ENCODE data around the gene CPB2.
A peak's percentile ranks its signal among the peaks of the same experiment; 100 is the strongest.

Gene CPB2

GRCh38 chr13:46063292-46063691 is 41.5 kb downstream of the CPB2 start:
- Mint-ChIP-seq H3K4me1 (ENCODE audit: low read depth) (no peaks in the 10 kb centered on the region), H3K9me3 (no peaks in the 10 kb centered on the region), H3K27ac (no peak overlapping the region), H3K27me3 (ENCODE audit: low read depth) (peaks cover 8% of the 10 kb centered on the region), H3K4me3 (no peak overlapping the region), H3K36me3 (ENCODE audit: low read depth) (no peaks in the 10 kb centered on the region)
- no peak for DNase-seq (ENCODE audit: low spot score)

- Mint-ChIP-seq H3K36me3 (ENCODE audit: low read depth) (no peaks in the 10 kb centered on the region), H3K4me3 (no peak overlapping the region), H3K27ac (no peak overlapping the region), H3K27me3 (ENCODE audit: low read depth) (peaks cover 6% of the 10 kb centered on the region), H3K4me1 (ENCODE audit: low read depth) (no peaks in the 10 kb centered on the region), H3K9me3 (no peaks in the 10 kb centered on the region)
- no peak for DNase-seq (ENCODE audit: low spot score)
These were observed 42.6 kb downstream of the CPB2 start for GRCh38 chr13:46062185-46062584.

GRCh38 chr13:46059405-46059804 is 45.4 kb downstream of the CPB2 start:
- no peak overlapping the region for H3K27ac Mint-ChIP-seq
- H3K27me3 Mint-ChIP-seq (ENCODE audit: low read depth), result peaks cover 18% of the 10 kb centered on the region
- H3K4me3 Mint-ChIP-seq, result no peak overlapping the region
- H3K9me3 Mint-ChIP-seq, result no peaks in the 10 kb centered on the region
- no peak for DNase-seq (ENCODE audit: low spot score)
- no peaks in the 10 kb centered on the region for H3K36me3 Mint-ChIP-seq (ENCODE audit: low read depth)
- H3K4me1 Mint-ChIP-seq (ENCODE audit: low read depth), result no peaks in the 10 kb centered on the region

- Mint-ChIP-seq H3K27me3 (ENCODE audit: low read depth) (peaks cover 25% of the 10 kb centered on the region), H3K4me1 (ENCODE audit: low read depth) (peaks cover 6% of the 10 kb centered on the region), H3K27ac (no peak overlapping the region), H3K9me3 (no peaks in the 10 kb centered on the region), H3K4me3 (no peak overlapping the region), H3K36me3 (ENCODE audit: low read depth) (no peaks in the 10 kb centered on the region)
- no peak for DNase-seq (ENCODE audit: low spot score)
These were observed 46.6 kb downstream of the CPB2 start for GRCh38 chr13:46058268-46058667.

GRCh38 chr13:46057256-46058015 is 47.4 kb downstream of the CPB2 start:
- no peaks in the 10 kb centered on the region for H3K36me3 Mint-ChIP-seq (ENCODE audit: low read depth)
- no peaks in the 10 kb centered on the region for H3K9me3 Mint-ChIP-seq
- peaks cover 25% of the 10 kb centered on the region for H3K27me3 Mint-ChIP-seq (ENCODE audit: low read depth)
- peaks cover 11% of the 10 kb centered on the region for H3K4me1 Mint-ChIP-seq (ENCODE audit: low read depth)
- no peak overlapping the region for H3K27ac Mint-ChIP-seq
- DNase-seq (ENCODE audit: low spot score), result no peak
- H3K4me3 Mint-ChIP-seq, result no peak overlapping the region

- Mint-ChIP-seq H3K36me3 (ENCODE audit: low read depth) (peaks cover 2% of the 10 kb centered on the region), H3K4me1 (ENCODE audit: low read depth) (peaks cover 28% of the 10 kb centered on the region), H3K27me3 (ENCODE audit: low read depth) (peaks cover 22% of the 10 kb centered on the region), H3K27ac (peak overlapping the region; percentile 95), H3K4me3 (peak overlapping the region; percentile 97), H3K9me3 (no peaks in the 10 kb centered on the region)
- DNase-seq (ENCODE audit: low spot score), result no peak
These were observed 51.4 kb downstream of the CPB2 start for GRCh38 chr13:46053162-46054012.

GRCh38 chr13:46052319-46053161 is 52.3 kb downstream of the CPB2 start, which contains the start of gene ZC3H13:
ZC3H13 (minus strand) TSS chr13:46052746; CDS start chr13:46045507, 7,239 bp downstream.
- peaks cover 33% of the 10 kb centered on the region for H3K4me1 Mint-ChIP-seq (ENCODE audit: low read depth)
- DNase-seq (ENCODE audit: low spot score), result peak; percentile 92

GRCh38 chr13:46051968-46052318 is 52.9 kb downstream of the CPB2 start:
- H3K27me3 Mint-ChIP-seq (ENCODE audit: low read depth), result peaks cover 22% of the 10 kb centered on the region
- peak overlapping the region; percentile 95 for H3K27ac Mint-ChIP-seq
- no peaks in the 10 kb centered on the region for H3K9me3 Mint-ChIP-seq
- peak overlapping the region; percentile 97 for H3K4me3 Mint-ChIP-seq
- DNase-seq (ENCODE audit: low spot score), result no peak
- H3K4me1 Mint-ChIP-seq (ENCODE audit: low read depth), result peaks cover 36% of the 10 kb centered on the region
- H3K36me3 Mint-ChIP-seq (ENCODE audit: low read depth), result peaks cover 2% of the 10 kb centered on the region

More at GRCh38 chr13:46052319-46053161, 52.3 kb downstream of the CPB2 start, which contains the start of gene ZC3H13:
- Mint-ChIP-seq H3K4me3 (peak within 1 kb of the TSS; percentile 97), H3K27ac (peak within 1 kb of the TSS; percentile 95), H3K9me3 (no peaks in the 10 kb centered on the region), H3K27me3 (ENCODE audit: low read depth) (peaks cover 22% of the 10 kb centered on the region), H3K36me3 (ENCODE audit: low read depth) (peaks cover 2% of the 10 kb centered on the region)

- Mint-ChIP-seq H3K4me1 (ENCODE audit: low read depth) (peaks cover 40% of the 10 kb centered on the region), H3K27me3 (ENCODE audit: low read depth) (peaks cover 12% of the 10 kb centered on the region), H3K27ac (no peak overlapping the region), H3K4me3 (peak overlapping the region; percentile 39), H3K9me3 (no peaks in the 10 kb centered on the region), H3K36me3 (ENCODE audit: low read depth) (peaks cover 2% of the 10 kb centered on the region)
- DNase-seq (ENCODE audit: low spot score), result no peak
These were observed 54.1 kb downstream of the CPB2 start for GRCh38 chr13:46050771-46051170.

- no peaks in the 10 kb centered on the region for H3K27me3 Mint-ChIP-seq (ENCODE audit: low read depth)
- H3K4me1 Mint-ChIP-seq (ENCODE audit: low read depth), result peaks cover 20% of the 10 kb centered on the region
- no peaks in the 10 kb centered on the region for H3K9me3 Mint-ChIP-seq
These were observed 59.4 kb downstream of the CPB2 start for GRCh38 chr13:46045424-46045823.

GRCh38 chr13:46043647-46044046 is 61.2 kb downstream of the CPB2 start:
- Mint-ChIP-seq H3K27ac (no peak overlapping the region), H3K27me3 (ENCODE audit: low read depth) (no peaks in the 10 kb centered on the region), H3K9me3 (no peaks in the 10 kb centered on the region), H3K4me1 (ENCODE audit: low read depth) (peaks cover 12% of the 10 kb centered on the region), H3K4me3 (no peak overlapping the region), H3K36me3 (ENCODE audit: low read depth) (peaks cover 17% of the 10 kb centered on the region)
- DNase-seq (ENCODE audit: low spot score), result no peak

More at GRCh38 chr13:46045424-46045823, 59.4 kb downstream of the CPB2 start:
- H3K27ac Mint-ChIP-seq, result no peak overlapping the region
- H3K4me3 Mint-ChIP-seq, result no peak overlapping the region
- peaks cover 11% of the 10 kb centered on the region for H3K36me3 Mint-ChIP-seq (ENCODE audit: low read depth)
- no peak for DNase-seq (ENCODE audit: low spot score)

- no peak for DNase-seq (ENCODE audit: low spot score)
- H3K27ac Mint-ChIP-seq, result no peak overlapping the region
- H3K27me3 Mint-ChIP-seq (ENCODE audit: low read depth), result no peaks in the 10 kb centered on the region
- no peak overlapping the region for H3K4me3 Mint-ChIP-seq
- H3K36me3 Mint-ChIP-seq (ENCODE audit: low read depth), result peaks cover 25% of the 10 kb centered on the region
- no peaks in the 10 kb centered on the region for H3K9me3 Mint-ChIP-seq
- H3K4me1 Mint-ChIP-seq (ENCODE audit: low read depth), result no peaks in the 10 kb centered on the region
These were observed 63.4 kb downstream of the CPB2 start for GRCh38 chr13:46041419-46041839.

- H3K9me3 Mint-ChIP-seq, result no peaks in the 10 kb centered on the region
- no peaks in the 10 kb centered on the region for H3K4me1 Mint-ChIP-seq (ENCODE audit: low read depth)
- no peak overlapping the region for H3K27ac Mint-ChIP-seq
- no peak for DNase-seq (ENCODE audit: low spot score)
- H3K4me3 Mint-ChIP-seq, result no peak overlapping the region
- H3K36me3 Mint-ChIP-seq (ENCODE audit: low read depth), result peaks cover 30% of the 10 kb centered on the region
- H3K27me3 Mint-ChIP-seq (ENCODE audit: low read depth), result no peaks in the 10 kb centered on the region
These were observed 64.1 kb downstream of the CPB2 start for GRCh38 chr13:46040763-46041162.

Data from T-helper 2 cell treated with Interferon-gamma antibody and Interleukin-4, amounts not matched to agents 5 μg/mL and 100 μg/mL, for 36 hours (primary cell).